ENCODE data around the gene SEMA5A. TPM values are rescaled to one million over a fixed set of nuclear protein-coding genes. Genes with fewer than 3 reads are reported as not detected.

SEMA5A gene
- total RNA-seq, 1 donor from 2014 or later: 31.1 TPM

DNA sequence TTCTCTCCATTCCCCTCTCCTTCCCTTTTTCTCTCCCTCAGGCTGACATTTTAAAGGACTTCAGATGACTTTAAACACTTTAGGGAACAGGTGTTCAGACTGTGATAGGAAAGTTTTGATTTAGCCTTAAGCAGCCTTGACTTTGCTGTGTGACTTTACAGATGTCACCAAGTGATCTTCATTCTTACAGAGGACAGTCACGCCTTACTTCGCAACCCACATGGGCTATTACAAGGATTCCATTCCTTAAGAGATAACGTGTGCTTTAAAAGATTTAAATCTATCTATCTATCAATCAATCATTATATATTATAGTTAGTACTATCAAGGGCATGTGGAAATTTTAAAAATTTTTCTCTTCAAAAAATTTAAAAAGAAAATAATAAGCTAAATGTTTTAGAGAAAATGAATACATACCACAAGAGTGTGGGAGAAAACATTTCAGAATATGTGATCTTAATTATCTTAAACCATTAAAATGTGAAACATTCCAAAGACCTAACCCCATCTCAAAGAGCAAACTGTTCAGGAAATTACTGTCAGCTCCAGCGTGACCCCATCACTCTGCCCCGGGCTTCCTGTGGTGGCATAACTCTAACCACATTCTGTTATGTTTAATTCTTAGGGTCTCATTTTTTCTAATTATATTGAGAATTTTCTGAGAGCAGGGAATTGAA is 530.5 kb downstream of the SEMA5A start:
- no peaks in the 10 kb centered on the region for H3K27me3 Mint-ChIP-seq (ENCODE audit: unreplicated experiment)
- no peak overlapping the region for H3K27ac Mint-ChIP-seq (ENCODE audit: unreplicated experiment)
- no peak overlapping the region for H3K4me3 Mint-ChIP-seq (ENCODE audit: unreplicated experiment)
- H3K4me1 Mint-ChIP-seq (ENCODE audit: unreplicated experiment): no peaks in the 10 kb centered on the region
- H3K36me3 Mint-ChIP-seq (ENCODE audit: low read depth, unreplicated experiment): no peaks in the 10 kb centered on the region
- TF ChIP-seq, protein P1, sequence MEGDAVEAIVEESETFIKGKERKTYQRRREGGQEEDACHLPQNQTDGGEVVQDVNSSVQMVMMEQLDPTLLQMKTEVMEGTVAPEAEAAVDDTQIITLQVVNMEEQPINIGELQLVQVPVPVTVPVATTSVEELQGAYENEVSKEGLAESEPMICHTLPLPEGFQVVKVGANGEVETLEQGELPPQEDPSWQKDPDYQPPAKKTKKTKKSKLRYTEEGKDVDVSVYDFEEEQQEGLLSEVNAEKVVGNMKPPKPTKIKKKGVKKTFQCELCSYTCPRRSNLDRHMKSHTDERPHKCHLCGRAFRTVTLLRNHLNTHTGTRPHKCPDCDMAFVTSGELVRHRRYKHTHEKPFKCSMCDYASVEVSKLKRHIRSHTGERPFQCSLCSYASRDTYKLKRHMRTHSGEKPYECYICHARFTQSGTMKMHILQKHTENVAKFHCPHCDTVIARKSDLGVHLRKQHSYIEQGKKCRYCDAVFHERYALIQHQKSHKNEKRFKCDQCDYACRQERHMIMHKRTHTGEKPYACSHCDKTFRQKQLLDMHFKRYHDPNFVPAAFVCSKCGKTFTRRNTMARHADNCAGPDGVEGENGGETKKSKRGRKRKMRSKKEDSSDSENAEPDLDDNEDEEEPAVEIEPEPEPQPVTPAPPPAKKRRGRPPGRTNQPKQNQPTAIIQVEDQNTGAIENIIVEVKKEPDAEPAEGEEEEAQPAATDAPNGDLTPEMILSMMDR (IDR thresholded peaks at IDR 0.05; ENCODE audit: unreplicated experiment): no peak
- no peak for DNase-seq (ENCODE audit: low spot score)
- no peaks in the 10 kb centered on the region for H3K9me3 Mint-ChIP-seq (ENCODE audit: unreplicated experiment)

DNA sequence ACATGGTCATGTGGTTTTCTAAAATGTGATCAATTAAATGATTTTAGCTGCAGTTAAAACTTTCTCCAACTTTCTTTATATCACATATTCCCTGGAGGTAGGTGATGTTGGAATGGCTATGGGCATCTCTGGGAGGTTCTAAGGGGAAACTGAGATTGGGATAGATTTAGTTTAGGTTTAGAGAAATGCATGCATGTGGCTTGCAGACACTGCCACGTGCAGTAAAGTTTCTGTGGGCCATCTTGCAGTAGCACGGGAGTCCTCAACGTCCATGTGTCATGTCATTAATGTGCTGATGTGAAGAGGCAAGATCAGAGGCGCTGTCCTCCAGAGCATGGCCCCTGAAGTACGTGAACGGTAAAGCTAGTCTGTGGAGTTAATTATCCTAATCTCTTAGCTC is 532.7 kb downstream of the SEMA5A start:
- no peaks in the 10 kb centered on the region for H3K36me3 Mint-ChIP-seq (ENCODE audit: low read depth, unreplicated experiment)
- TF ChIP-seq, protein P1 (IDR thresholded peaks at IDR 0.05; ENCODE audit: unreplicated experiment): no peak
- H3K9me3 Mint-ChIP-seq (ENCODE audit: unreplicated experiment): no peaks in the 10 kb centered on the region
- H3K4me1 Mint-ChIP-seq (ENCODE audit: unreplicated experiment): no peaks in the 10 kb centered on the region
- no peaks in the 10 kb centered on the region for H3K27me3 Mint-ChIP-seq (ENCODE audit: unreplicated experiment)
- no peak for DNase-seq (ENCODE audit: low spot score)
- H3K4me3 Mint-ChIP-seq (ENCODE audit: unreplicated experiment): no peak overlapping the region
- no peak overlapping the region for H3K27ac Mint-ChIP-seq (ENCODE audit: unreplicated experiment)

DNA sequence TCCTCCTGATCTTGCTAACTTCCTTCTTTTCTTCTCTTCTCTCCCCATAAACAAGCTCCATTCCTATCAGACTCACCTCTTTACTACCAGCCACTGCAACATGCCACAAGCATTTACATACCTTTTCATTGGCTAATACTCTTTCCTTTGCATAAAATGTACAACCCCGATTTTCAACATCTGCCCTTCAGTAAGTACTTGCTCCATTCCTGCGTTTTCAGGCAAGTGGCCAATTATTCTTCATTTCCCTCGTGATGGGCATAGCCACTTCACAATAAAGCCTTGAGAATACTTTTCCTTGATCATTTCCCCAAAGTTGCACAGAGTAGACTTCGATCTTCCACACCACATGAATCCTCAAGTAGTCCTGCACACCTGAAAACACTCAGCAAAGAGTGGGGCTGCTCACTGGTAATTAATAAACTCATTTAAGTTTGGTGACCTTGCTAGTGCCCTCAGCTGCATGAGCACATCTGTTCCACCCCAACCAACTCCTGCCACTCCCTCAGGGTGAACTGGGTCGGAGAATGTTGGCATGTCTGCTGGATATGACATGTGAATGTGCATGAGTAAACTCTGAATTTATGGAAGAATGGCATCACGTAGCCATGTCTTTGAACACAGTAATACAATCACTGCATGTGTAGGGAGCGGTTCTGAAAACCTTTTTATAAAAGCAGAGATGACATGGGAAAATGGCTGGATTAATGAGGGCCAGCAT is 535.8 kb downstream of the SEMA5A start:
- Mint-ChIP-seq H3K4me1 (ENCODE audit: unreplicated experiment) (no peaks in the 10 kb centered on the region), H3K4me3 (ENCODE audit: unreplicated experiment) (no peak overlapping the region), H3K27ac (ENCODE audit: unreplicated experiment) (no peak overlapping the region), H3K9me3 (ENCODE audit: unreplicated experiment) (no peaks in the 10 kb centered on the region), H3K36me3 (ENCODE audit: low read depth, unreplicated experiment) (no peaks in the 10 kb centered on the region), H3K27me3 (ENCODE audit: unreplicated experiment) (no peaks in the 10 kb centered on the region)
- TF ChIP-seq, protein P1 (IDR thresholded peaks at IDR 0.05; ENCODE audit: unreplicated experiment): no peak
- no peak for DNase-seq (ENCODE audit: low spot score)

DNA sequence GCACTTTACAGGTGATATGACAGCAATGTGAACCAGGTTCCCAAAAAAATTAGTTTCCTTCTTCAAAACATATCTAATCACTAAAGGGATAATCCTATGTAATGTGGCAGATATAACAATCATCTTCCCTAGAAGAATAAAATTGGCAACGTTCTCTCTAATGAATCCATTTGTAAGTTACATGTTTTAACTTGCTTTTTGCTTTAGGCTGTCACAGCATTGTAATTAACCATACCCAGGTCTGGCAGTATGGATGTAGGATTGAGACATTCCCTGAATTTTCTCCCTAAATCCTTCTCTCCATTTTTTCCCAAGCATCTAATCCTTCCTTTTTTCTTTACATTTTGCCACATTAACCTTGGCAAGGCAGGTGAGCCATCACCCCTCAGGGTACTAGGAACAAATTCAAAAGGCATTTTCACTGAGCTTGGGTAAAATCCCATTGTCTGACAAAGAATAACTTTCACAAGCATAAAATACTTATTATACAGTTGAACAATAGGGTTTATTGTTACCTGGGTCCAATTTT is 548.3 kb downstream of the SEMA5A start:
- no peak for DNase-seq (ENCODE audit: low spot score)
- TF ChIP-seq, protein P1 (IDR thresholded peaks at IDR 0.05; ENCODE audit: unreplicated experiment): no peak
- no peaks in the 10 kb centered on the region for H3K9me3 Mint-ChIP-seq (ENCODE audit: unreplicated experiment)
- no peaks in the 10 kb centered on the region for H3K4me1 Mint-ChIP-seq (ENCODE audit: unreplicated experiment)
- no peaks in the 10 kb centered on the region for H3K27me3 Mint-ChIP-seq (ENCODE audit: unreplicated experiment)
- no peak overlapping the region for H3K27ac Mint-ChIP-seq (ENCODE audit: unreplicated experiment)
- H3K4me3 Mint-ChIP-seq (ENCODE audit: unreplicated experiment): no peak overlapping the region
- no peaks in the 10 kb centered on the region for H3K36me3 Mint-ChIP-seq (ENCODE audit: low read depth, unreplicated experiment)

DNA sequence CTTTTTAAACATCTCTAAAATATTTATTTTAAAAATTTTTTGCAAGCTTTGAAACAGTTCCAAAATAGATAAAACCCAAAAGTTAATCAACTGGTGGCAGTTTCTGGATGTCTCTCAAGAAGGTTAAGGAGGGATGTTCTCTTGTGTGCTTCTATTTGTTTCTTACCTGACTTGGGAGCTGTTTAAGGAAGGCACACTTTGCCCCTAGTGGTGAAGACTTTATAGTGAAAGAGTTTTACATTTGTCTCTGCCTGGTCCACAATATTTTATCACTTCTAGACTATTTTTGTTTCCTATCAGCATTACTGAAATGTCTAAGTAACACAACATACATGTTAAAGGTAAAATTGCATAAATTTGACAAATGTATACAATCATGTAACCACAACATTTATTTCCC is 552.8 kb downstream of the SEMA5A start:
- H3K4me3 Mint-ChIP-seq (ENCODE audit: unreplicated experiment): no peak overlapping the region
- H3K36me3 Mint-ChIP-seq (ENCODE audit: low read depth, unreplicated experiment): no peaks in the 10 kb centered on the region
- TF ChIP-seq, protein P1 (IDR thresholded peaks at IDR 0.05; ENCODE audit: unreplicated experiment): peak; percentile 69
- H3K27me3 Mint-ChIP-seq (ENCODE audit: unreplicated experiment): no peaks in the 10 kb centered on the region
- no peaks in the 10 kb centered on the region for H3K9me3 Mint-ChIP-seq (ENCODE audit: unreplicated experiment)
- no peak for DNase-seq (ENCODE audit: low spot score)
- H3K27ac Mint-ChIP-seq (ENCODE audit: unreplicated experiment): no peak overlapping the region
- no peaks in the 10 kb centered on the region for H3K4me1 Mint-ChIP-seq (ENCODE audit: unreplicated experiment)
